CD4-positive, alpha-beta T cell treated with Interleukin-15 for 4 hours (primary cell): ENCODE data around the gene KIRREL3.
A peak's percentile ranks its signal among the peaks of the same experiment; 100 is the strongest.

Experiments used
- DNase-seq: peaks from one replicate; pipeline ENCODE4 v3.0.0-alpha.2; 2020; ENCODE audit warnings: low spot score

KIRREL3 gene

DNA sequence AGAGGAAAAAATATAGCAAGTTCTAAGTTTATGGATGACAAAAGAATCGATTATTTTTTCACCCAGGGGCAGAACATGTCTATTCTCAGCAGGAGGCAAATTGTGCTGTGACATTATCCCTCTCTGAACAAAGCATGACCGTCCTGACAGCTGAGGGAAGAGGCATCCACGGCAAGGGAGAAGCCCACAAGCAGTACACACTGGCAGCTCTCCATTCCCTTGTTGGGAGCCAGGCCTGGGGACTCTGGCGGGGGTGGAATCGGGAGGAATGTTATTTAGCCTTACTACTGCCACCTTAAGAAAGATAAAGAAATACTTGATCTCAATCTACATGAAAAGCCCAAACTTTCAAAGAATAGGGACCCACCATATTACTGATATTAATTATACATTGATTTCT, 3.4 kb downstream of the KIRREL3 start:
- DNase-seq, result no peak

DNA sequence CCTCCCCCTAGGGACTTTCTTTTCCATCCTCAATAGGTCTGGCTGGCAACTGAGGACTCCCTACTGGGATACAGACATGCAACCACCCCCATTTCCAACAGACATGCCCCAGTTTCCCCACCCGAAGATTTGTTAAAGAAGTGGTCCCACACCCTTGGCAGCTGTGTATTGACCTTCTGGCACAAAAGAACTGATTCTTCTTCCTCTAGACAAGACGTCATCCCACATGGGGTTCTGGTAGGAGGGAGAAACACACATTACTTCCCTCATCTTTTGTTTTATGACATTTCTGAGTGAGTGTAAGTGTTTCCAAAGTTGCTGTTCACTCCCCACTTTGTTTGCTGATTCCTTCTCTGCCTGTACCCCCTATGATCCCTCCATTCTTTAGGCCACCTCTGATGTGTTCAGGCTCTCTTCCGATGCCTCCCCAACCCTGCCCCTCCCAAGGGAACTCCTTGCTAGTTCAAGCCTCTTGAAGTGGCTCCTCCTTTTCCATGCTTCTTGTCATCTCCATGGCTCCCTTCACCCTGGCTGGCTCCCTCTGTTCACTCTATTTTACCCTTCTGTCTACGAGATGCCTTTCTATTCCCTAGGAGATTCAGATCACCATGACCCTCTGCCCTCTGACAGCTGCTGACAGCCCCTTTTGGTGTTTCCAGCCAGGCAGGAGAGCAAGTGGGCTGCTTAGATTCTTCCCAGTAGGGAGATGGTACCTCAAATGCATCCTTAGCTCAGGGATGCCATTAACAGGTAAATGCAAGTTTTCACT, 4.3 kb downstream of the KIRREL3 start:
- no peak for DNase-seq

DNA sequence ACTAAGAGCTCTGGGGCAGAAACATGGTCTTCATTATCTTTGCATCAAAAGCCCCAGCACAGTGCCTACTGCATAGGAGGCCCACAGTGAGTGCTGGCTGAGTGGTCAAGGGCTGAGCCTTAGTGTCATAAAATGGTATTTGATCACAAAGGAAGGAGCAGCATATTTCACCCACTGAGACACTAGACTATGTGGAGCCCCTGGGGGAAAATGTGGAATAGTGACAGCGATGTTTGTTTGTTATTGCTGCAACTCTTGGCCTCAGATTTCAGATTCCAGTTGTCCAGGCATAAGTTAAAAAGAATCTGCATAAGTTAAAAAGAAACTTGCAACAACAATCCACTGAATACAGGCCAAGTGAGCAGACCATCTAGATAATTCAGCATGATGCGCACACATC, 7.0 kb downstream of the KIRREL3 start:
- DNase-seq, result no peak

DNA sequence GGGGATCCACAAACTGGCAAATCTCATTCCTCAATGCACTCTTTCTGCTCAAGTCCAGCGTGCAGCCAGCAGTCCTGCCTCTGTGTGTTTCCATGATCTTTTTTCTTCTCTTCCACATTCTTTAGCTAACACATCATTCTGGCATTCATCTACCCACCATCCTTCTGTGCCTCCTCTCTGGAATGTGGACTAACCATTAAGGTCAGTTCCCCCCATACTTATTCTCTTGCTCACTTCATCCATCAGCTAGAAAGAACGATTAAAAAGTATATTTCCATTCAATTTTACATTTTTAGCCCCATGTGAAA, 7.8 kb downstream of the KIRREL3 start:
- no peak for DNase-seq

DNA sequence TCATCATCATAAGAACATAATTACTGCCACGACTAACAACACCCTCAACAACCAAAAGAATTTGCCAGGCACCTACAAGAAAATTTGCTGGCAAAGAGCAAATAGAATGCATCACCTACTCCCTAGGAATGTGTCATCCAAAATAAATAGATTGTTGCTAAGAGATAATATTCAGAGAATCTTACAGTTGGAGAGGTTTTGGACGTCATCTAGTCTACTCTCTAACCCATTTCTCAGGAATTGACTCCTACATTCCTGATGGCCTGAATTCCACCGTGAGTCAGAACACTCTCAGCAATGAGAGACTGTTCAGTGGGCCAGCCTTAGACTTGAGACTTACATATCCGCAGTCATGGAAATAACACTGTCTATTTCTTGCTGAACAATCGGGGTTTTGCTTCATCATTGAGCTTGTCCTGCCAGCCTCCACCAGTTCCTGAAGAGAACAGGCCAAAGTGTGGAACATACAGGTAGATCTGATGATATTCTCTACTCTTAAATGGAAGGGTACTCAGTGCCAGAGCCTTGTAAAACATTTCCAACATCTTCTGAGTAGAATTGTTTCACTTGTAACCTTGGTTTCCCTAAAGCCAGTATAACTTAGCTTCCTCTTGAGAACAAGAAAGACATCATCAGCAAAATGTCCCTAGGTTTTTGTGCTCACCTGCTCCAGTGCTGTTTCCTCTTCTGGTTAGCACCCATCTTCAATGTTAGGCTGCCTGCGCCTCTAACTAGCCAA, 8.3 kb downstream of the KIRREL3 start:
- DNase-seq, result no peak

DNA sequence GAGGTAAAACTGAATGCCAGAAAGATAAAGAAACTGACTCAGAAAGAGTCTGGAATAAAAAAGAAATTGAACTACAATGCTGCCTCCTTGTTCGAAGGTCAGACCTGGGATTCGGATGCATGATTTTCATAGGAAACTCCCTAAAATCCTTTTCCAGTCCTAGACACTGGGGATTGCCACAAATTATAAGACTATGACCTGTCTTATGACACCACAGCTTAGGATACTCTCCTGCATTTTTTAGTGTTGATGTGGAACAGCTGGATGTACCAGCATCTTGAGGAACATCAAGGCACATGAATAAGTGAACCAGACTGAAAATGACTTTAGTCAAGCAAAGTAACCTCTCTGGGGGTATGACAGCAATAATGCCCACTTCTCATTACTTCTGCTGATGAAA, 9.0 kb downstream of the KIRREL3 start:
- DNase-seq, result no peak

DNA sequence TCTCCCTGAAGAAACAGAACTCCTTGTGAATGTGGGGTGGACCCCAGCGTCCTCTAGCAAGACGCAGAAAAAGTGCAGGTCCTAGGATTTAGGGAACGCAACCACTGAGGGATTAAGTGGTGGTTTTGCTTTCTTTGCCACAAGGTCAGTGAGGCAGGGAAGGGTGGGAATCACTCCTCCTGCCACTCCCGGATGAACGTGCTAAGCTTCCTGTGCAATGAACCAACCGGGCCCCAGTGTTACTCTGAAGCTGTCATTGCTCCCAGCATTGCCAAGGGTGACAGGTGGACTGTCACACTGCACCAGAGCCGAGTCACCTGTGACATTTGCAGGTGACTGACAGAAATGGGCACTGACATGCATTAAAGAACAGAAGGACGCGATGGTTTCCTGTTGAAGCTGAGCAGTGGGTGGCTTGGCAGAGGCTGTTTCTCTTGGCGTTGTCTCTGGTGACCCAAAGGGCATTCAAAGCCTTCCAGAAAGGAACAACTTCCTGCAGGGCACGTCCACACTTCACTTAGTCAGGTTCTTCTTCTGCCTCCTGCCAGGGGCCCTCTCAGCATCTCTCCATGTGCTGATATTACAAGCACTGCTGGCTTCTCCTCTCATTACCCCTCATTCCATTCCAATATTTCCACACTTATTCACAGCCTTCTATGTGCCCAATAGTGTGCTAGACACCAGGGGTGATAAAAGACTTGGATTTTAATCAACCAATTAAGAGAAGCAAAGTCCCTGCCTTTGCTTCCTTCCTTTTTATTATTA, 9.7 kb downstream of the KIRREL3 start:
- no peak for DNase-seq

DNA sequence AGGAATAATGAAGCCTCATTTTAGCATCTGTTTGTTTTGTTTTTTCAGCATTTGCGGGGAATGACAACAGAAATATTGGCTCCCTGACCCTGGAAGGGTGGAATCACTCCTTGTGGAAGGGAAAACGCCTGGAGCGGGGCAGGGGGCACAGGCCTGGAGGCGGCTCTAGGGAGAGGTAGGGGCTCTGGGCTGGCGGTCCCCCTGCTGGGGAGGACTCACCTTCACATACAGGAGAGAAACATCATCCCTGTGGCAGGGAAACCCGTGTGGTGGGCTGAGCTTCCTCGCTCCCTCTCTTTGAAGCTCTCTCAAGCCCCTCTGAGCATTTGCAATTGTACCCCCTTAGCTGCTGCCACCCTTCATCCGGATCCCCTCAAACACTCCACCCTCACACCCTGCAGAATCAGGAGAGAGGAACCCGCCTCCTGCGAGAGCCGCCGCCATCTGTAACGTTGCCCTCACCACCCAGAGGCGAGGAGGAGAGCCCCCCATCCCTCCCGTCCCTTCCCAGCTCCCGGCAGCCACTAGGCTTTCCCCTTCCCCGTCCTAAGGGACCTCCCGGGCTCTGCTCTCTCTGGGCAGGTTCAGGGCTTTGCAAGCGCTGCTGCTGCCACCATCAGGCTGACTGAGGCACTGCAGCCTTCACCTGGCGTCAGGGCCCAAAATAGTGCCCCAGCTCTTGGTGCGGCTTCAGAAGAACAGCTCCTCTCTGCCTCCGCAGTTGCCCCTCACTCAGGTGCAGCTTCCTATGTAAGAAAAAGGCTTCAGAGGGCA, 10.4 kb downstream of the KIRREL3 start:
- DNase-seq, result peak; percentile 43

DNA sequence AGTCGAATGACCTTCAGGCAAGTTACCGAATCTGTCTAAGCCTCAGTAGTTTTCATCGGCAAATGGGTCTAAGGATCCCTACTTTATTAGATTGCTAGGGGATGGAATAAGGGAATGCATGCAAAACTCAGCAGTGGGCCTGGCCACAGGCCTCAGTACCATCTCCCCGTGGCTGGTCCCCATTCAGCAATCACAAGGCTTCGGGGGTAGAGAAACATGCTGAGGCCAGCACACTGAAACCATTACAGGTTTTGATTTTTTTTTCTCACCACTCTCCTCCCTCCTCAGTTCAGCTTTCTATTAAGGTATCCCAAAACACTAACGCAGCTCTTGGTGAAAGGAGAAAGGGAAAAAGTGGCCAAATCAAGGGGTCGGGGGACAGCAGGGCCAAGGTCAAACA, 11.9 kb downstream of the KIRREL3 start:
- DNase-seq, result no peak

DNA sequence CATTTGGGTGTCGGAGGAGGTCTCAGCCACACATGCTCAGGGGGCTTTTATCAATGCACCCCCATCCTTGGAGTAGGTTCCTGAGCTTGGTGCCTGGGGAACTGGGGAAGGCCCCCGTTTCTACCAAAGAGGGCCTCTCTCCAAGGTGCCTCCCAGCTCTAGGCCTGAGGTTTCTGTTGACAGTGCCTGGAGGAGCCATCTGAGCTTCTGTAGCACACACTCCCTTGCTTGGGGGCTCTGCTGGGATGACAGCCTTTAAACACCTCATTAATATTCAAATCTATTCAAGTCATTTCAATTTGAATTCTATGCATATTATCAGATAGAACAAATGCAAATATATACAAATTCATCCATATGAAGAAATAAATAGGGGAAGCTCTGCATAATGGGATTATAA, 18.9 kb downstream of the KIRREL3 start:
- DNase-seq, result no peak

DNA sequence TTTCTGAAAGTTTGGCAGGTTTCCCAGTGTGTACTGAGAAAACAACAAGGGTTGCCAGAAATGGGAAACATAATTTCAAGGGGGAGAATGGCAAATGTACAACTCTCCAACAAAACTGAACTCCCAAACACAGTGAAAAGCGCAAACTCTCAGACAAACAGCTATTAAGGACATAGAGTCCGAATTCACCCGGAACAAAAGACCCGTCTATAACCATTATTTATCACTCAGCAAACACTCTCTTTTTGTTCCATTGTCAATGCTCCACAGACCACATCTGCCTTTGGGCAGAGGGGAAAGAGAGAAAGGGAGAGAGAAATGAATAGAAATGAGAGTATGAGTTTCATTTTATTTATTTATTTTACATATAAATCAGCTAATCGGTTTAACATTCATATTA, 21.7 kb downstream of the KIRREL3 start:
- no peak for DNase-seq

DNA sequence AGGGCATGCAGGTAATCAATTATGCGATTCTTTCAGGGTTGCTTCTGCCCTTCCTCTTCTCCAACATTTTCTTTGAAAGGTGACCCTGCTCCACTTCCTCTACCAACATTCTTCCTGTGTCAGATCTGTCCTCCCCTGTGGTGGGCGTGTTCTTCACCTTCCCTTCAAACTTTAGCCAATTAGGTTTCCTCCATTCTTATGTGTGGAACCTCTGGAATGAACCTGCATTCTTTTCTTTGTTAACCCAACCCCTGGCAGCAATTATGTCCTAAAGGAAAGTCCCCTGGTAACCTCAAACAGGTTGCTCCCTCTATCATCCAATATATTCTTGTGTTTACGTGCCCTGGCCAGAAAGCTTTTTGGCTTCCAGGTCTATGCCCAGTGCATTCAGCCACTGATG, 22.4 kb downstream of the KIRREL3 start:
- DNase-seq, result no peak

DNA sequence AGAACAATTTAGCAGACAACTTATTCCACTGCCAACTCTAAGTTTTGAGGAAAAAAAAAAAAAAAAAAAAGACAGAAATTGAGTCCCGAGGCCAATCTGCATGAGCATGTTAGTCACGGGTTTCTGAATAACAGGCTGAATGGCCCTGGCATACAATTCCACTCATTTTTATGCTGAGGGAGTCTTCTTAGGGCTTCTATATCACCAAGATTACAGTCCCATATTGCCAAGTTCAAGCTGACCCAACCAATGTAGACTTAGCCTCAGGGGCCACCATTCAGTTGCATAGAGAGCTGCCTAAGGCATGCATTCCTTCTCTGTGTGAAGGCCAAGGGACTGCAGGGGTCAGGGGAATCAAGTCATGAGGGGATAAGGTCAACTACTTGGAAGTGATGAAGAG, 27.5 kb downstream of the KIRREL3 start:
- DNase-seq, result no peak

DNA sequence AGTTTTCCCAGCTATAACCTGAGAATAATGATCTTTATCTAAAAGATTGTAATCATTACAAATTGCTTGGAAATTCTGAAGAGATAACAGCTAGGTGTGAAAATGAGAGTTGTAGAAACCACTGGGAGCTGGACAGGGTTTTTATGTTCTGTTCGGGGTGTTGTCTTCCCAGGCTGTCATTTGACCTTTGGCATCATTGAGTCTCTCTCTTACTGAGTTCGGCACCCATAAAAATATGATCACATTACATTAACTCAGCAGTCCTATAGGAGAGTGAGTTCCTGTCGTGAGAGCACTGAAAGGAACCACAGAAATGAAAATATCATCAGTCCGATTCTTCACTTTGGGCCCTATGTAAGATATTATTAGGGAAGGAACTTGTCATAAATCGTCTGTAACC, 29.3 kb downstream of the KIRREL3 start:
- DNase-seq, result no peak

DNA sequence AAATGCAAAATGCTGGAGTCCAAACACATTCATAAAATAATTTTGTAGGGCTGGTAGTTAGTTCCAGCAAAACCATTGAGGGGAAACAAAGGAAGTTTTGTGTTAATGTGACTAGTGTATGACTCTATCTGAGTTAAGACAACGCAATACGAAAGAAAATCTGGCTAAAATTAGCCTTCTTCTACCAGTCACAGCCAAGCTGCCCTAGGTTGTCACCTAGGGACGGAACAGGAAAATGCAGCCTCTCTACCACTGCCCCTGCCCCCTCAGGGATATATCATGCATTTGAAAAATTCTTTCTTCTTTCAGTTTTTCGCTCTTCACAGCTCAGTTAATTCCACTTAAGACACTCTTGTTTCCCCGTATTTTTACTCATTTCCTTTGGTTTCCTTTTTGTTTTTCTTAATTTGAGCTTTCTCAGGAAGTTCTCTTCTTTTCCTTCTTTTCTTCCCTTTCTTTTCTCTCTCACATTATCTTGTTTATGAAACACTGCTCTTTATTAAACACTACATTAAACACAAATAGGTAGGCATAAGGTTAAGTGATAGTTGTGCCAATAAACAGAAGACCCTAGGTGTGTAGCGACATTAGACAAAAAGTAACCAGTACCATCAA, 30.6 kb downstream of the KIRREL3 start:
- no peak for DNase-seq

DNA sequence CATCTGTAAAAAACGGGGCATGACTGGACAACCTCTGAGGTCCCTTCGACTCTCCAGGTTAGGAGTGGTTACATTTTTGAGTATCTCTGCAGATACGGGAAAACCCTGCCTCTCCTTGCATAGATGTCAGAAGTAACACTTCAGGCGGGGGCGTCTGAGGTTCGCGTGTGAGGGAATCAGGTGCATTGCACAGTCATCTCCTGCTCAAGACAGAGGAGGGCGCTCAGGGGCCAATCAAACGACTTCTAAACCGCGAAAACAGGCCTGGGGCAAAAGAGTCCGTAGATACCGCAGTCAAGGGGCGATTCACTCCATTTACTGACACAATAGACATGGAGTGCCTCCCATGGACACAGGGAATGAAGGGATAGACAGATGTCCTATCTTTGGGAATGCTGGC, 31.7 kb downstream of the KIRREL3 start:
- DNase-seq, result no peak

DNA sequence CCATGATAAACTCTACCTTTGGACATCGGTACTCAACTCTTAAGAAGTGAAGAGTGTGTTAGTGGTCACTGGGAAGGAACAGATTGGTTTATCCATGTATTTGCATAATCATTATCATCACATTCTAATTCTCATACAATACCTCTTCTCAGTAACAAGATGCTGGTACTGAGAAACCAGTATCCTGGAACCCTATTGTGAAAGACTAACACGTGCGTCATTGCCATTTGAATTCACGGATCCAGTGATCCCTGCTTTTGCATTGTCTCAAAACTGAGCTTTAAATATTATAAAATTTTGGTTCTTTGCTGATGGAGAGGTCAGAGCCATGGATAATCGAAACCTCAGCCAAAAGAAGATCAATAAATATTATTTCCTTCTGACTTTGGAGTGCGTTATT, 35.2 kb downstream of the KIRREL3 start:
- no peak for DNase-seq

DNA sequence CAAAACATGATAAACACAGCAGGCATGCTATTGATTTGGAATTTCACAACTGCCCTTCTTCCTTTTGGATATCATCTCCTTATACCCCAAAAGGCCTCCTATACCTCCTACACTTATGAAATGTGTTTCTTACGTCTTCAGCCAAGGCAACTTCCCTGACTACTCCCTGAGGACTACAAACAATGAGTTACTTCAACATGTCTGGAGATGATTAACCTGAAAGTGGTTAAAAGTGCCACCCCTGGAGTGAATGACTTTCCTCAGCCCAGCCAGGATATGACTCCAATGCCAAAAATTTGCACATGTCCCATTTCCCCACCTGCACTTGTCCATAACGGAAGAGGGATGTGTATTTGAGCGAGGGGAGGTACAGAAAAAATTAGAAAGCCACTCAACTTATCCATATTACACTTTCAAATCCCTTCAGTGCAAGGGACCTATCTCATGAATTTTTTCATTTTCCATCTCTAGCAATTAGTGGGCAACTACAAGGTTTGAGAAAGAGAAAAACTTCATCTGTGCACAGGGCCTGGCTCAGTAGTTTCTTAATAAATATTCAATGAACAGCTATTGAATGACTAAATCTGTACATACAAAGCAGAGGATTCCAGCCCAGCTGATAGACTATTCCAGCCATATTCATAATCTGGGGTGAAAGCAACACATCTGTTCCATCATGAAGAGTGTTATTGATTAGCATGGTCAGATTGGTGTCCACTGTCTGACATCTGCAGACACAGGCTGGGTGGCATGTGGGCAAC, 36.8 kb downstream of the KIRREL3 start:
- DNase-seq, result no peak

DNA sequence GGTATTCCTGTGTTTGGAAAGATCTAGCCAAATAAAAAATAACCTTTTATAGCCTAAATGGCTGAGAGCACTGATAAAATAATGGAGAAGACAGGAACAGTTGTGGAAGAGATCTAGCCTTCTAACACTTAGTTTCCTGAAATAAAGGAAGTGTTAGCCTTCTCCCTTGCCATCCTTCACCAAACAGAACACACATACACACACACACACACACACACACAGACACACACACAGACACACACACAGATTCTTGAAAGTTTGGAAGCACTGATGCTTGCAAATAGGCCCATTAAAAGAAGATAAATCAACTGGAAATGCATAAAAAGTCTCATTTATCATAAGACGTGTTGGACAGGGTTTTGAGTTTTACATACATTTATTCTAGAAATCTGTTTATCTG, 37.5 kb downstream of the KIRREL3 start:
- no peak for DNase-seq

DNA sequence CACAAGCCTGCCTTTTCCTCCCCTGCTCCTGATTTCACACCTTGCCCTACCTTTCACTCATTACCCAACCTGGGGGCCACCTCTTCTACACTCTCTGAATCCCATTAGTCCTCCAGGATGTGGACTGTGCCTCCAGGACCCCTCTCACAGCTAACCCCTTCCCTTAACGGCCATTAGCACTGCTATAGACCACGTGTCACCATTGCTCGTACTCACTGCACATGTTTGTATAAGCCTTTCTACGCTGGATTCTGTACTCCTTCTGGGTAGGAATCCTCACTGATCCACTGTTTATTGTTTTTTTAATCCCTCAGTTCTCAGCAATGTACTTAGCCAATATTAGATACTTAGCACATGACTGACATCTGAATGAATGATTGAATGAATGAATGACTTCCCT, 40.9 kb downstream of the KIRREL3 start:
- no peak for DNase-seq

DNA sequence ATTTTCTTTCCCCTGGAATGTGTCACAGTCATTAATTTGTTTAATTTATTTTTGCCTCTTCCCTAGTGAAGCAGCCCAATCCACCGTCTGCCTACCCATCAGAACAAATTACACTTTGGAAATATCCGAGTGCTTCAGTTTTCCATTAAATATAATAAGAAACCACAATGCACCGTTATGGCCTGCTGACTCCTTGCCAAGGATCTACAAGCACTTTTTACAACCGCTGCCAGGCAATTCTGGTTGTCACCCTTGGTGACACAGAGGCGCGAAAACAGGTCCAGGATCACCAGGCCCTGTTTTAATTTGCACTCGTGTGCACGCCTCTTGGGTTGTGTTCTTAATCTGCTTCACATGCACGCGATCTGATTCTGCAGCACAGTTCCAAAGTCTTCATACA, 43.9 kb downstream of the KIRREL3 start:
- DNase-seq, result no peak
